ENCODE measurements around the gene CD200.

- no peak for TF ChIP-seq POLR2A (IDR thresholded peaks at IDR 0.05)
- no peak for TF ChIP-seq EP300 (IDR thresholded peaks at IDR 0.05; ENCODE audit: low read depth)
Measured at GRCh38 chr3:112376992-112377391, 44.0 kb downstream of the CD200 start.

All from transverse colon (tissue), 1 donor.